GM23338 (cell line): ENCODE data around the gene CAST. TPM values are rescaled to one million over a fixed set of nuclear protein-coding genes. Genes with fewer than 3 reads are reported as not detected.

Experiments
- ATAC-seq: fragments of 200-7000 bp; cut with Tn5 transposase; 3 replicates; pipeline ENCODE4 v1.9.1; 2020
- DNase-seq: peaks from one replicate; pipeline ENCODE4 v3.0.0-alpha.2; 2015; ENCODE audit warnings: low spot score
- H2AFZ ChIP-seq: fragments of 200-600 bp; sonication (generic); 2 replicates; pipeline ENCODE4 v1.8.0; 2016; ENCODE audit warnings: antibody characterized with exemption, mild to moderate bottlenecking, moderate library complexity
- H3F3A ChIP-seq: fragments of 200-600 bp; sonication (generic); replicated peaks from 2 replicates; pipeline ENCODE4 v1.8.0; 2017; ENCODE audit warnings: antibody characterized with exemption, mixed run types, low read depth
- H3K27ac ChIP-seq: fragments of 200-600 bp; sonication (generic); 2 replicates; pipeline ENCODE4 v1.6.1; 2016; ENCODE audit warnings: low read depth
- H3K27me3 ChIP-seq: fragments of 200-600 bp; sonication (generic); 2 replicates; pipeline ENCODE4 v1.8.0; 2016; ENCODE audit warnings: mild to moderate bottlenecking, mixed run types, moderate library complexity; ENCODE audit not compliant: insufficient read depth
- H3K36me3 ChIP-seq: fragments of 200-600 bp; sonication (generic); 2 replicates; pipeline ENCODE4 v1.8.0; 2016; ENCODE audit warnings: mild to moderate bottlenecking; ENCODE audit not compliant: insufficient read depth
- H3K4me1 ChIP-seq: fragments of 200-600 bp; sonication (generic); 2 replicates; pipeline ENCODE4 v1.8.0; 2016; ENCODE audit warnings: mild to moderate bottlenecking, moderate library complexity; ENCODE audit not compliant: insufficient read depth
- H3K4me2 ChIP-seq: fragments of 200-600 bp; sonication (generic); 2 replicates; pipeline ENCODE4 v1.7.1; 2017; ENCODE audit warnings: mixed run types
- H3K4me3 ChIP-seq: fragments of 200-600 bp; sonication (generic); 2 replicates; pipeline ENCODE4 v1.6.1; 2016; ENCODE audit warnings: mixed run types
- H3K79me2 ChIP-seq: fragments of 200-600 bp; sonication (generic); replicated peaks from 2 replicates; pipeline ENCODE4 v1.8.0; 2017; ENCODE audit warnings: mild to moderate bottlenecking; ENCODE audit not compliant: insufficient read depth
- H3K9me2 ChIP-seq: fragments of 200-600 bp; sonication (generic); 2 replicates; pipeline ENCODE4 v1.8.0; 2017; ENCODE audit not compliant: insufficient read depth
- H4K20me1 ChIP-seq: fragments of 200-600 bp; sonication (generic); replicated peaks from 2 replicates; pipeline ENCODE4 v1.8.0; 2017; ENCODE audit warnings: mild to moderate bottlenecking; ENCODE audit not compliant: insufficient read depth
- H3K27ac Mint-ChIP-seq: 2 replicates; pipeline ENCODE4 v1.8.0; 2020; ENCODE audit warnings: inconsistent platforms, mild to moderate bottlenecking, moderate library complexity, mixed read lengths
- H3K27me3 Mint-ChIP-seq: 3 replicates; pipeline ENCODE4 v1.8.0; 2022; ENCODE audit warnings: low read depth, mild to moderate bottlenecking, moderate library complexity, mixed read lengths, inconsistent platforms; ENCODE audit not compliant: insufficient read depth, poor library complexity
- H3K36me3 Mint-ChIP-seq: 3 replicates; pipeline ENCODE4 v1.8.0; 2021; ENCODE audit warnings: low read depth, mild to moderate bottlenecking, inconsistent platforms, moderate library complexity, mixed read lengths
- H3K4me1 Mint-ChIP-seq: 3 replicates; pipeline ENCODE4 v1.8.0; 2020; ENCODE audit warnings: mild to moderate bottlenecking, inconsistent platforms, mixed read lengths
- H3K4me3 Mint-ChIP-seq: 3 replicates; pipeline ENCODE4 v1.8.0; 2021; ENCODE audit warnings: moderate library complexity, mild to moderate bottlenecking, inconsistent platforms, mixed read lengths
- H3K9me3 Mint-ChIP-seq: 3 replicates; pipeline ENCODE4 v1.8.0; 2020; ENCODE audit warnings: moderate library complexity, mild to moderate bottlenecking, inconsistent platforms, mixed read lengths
- CREB1 ChIP-seq: fragments of 250-450 bp; sonication (Bioruptor Pico); IDR thresholded peaks from 2 replicates; pipeline ENCODE4 v1.5.0; 2020; ENCODE audit warnings: low read depth, mild to moderate bottlenecking, moderate library complexity
- CTCF ChIP-seq, 2 experiments: fragments of 200-600 bp in 1 of 2; sonication (generic) in 1 of 2; conservative IDR thresholded peaks; 2 replicates each; pipeline versions ENCODE4 v1.5.1 to v1.6.1; 2016 to 2017; ENCODE audit warnings: antibody characterized with exemption in 2 of 2, low read depth in 2 of 2, mild to moderate bottlenecking in 2 of 2, moderate library complexity in 1 of 2
- EZH2 ChIP-seq: fragments of 200-600 bp; sonication (generic); IDR thresholded peaks from one replicate; pipeline ENCODE4 v1.8.0; 2017; ENCODE audit warnings: antibody characterized with exemption, mild to moderate bottlenecking, low read depth; ENCODE audit not compliant: unreplicated experiment
- EZH2phosphoT487 ChIP-seq: fragments of 200-600 bp; sonication (generic); IDR thresholded peaks from one replicate; pipeline ENCODE4 v1.8.1; 2018; ENCODE audit warnings: antibody characterized with exemption; ENCODE audit not compliant: unreplicated experiment
- NANOG ChIP-seq: IDR thresholded peaks from 2 replicates; pipeline ENCODE4 v1.6.1; 2016; ENCODE audit warnings: antibody characterized with exemption, borderline replicate concordance
- POLR2AphosphoS5 ChIP-seq: IDR thresholded peaks from 2 replicates; pipeline ENCODE4 v1.6.1; 2016; ENCODE audit warnings: antibody characterized with exemption, low read depth
- REST ChIP-seq: IDR thresholded peaks from one replicate; pipeline ENCODE4 v1.6.1; 2018; ENCODE audit warnings: antibody characterized with exemption; ENCODE audit not compliant: unreplicated experiment
- STAT1 ChIP-seq: IDR thresholded peaks from one replicate; pipeline ENCODE4 v1.6.1; 2016; ENCODE audit warnings: antibody characterized with exemption; ENCODE audit not compliant: unreplicated experiment
- ZNF331 ChIP-seq: fragments of 250-450 bp; sonication (Bioruptor Pico); IDR thresholded peaks from 2 replicates; pipeline ENCODE4 v1.5.0; 2020; ENCODE audit warnings: low read depth, mild to moderate bottlenecking, moderate library complexity
- polyA plus RNA-seq: library from polyadenylated mRNA; unstranded; fragments of >200 nt; fragmentation: Nextera tagmentation; extraction: Ambion mirVana; gene quantifications from 2 replicates; pipeline ENCODE4 v1.2.1, GENCODE V29; 2016
- total RNA-seq: library from RNA; depleted of rRNA; stranded (reverse); fragments of >200 nt; shearing (Covaris generic); gene quantifications from 2 replicates; pipeline ENCODE4 v1.2.3, GENCODE V29; 2014
- TF ChIP-seq, protein P1 (sequence below): fragments of 250-450 bp; sonication (Bioruptor Pico); IDR thresholded peaks from 2 replicates; pipeline ENCODE4 v1.5.0; 2020; ENCODE audit warnings: mild to moderate bottlenecking, moderate library complexity

Gene CAST
- total and polyA plus RNA-seq, 2 experiments from 2014 or later, result 37.9 to 57.7 TPM

- Histone ChIP-seq H3K4me1 (peaks cover 22% of the 10 kb centered on the region), H4K20me1 (no peaks in the 10 kb centered on the region), H3K27me3 (no peaks in the 10 kb centered on the region), H3K79me2 (no peaks in the 10 kb centered on the region), H3K36me3 (no peaks in the 10 kb centered on the region), H3K4me2 (no peak overlapping the region), H3F3A (no peaks in the 10 kb centered on the region), H3K9me2 (no peaks in the 10 kb centered on the region), H3K27ac (no peak overlapping the region), H2AFZ (no peak overlapping the region), H3K4me3 (no peak overlapping the region)
- no peak overlapping the region for H3K4me3 Mint-ChIP-seq
- peak overlapping the region; percentile 29; the same call in 1 of the 2 replicates for H3K27ac Mint-ChIP-seq
- no peak for ATAC-seq
- H3K4me1 Mint-ChIP-seq, result peaks cover 22% of the 10 kb centered on the region
- H3K27me3 Mint-ChIP-seq, result peaks cover 5% of the 10 kb centered on the region
- no peak for DNase-seq
- no peaks in the 10 kb centered on the region for H3K9me3 Mint-ChIP-seq
- peaks cover 6% of the 10 kb centered on the region; the same call in 1 of the 3 replicates for H3K36me3 Mint-ChIP-seq
- TF ChIP-seq ZNF331 (CRISPR knock-in tag), result no peak
- no peak for TF ChIP-seq CTCF (conservative IDR thresholded peaks at IDR 0.05; ENCODE audit: low read depth in 2 of 2)
- no peak for TF ChIP-seq NANOG
- TF ChIP-seq EZH2phosphoT487, result no peak
- no peak for TF ChIP-seq EZH2
- TF ChIP-seq REST, result no peak
- TF ChIP-seq CREB1 (CRISPR knock-in tag), result no peak
- no peak for TF ChIP-seq POLR2AphosphoS5
These were observed 74.8 kb downstream of the CAST start for GRCh38 chr5:96736937-96737336.

DNA sequence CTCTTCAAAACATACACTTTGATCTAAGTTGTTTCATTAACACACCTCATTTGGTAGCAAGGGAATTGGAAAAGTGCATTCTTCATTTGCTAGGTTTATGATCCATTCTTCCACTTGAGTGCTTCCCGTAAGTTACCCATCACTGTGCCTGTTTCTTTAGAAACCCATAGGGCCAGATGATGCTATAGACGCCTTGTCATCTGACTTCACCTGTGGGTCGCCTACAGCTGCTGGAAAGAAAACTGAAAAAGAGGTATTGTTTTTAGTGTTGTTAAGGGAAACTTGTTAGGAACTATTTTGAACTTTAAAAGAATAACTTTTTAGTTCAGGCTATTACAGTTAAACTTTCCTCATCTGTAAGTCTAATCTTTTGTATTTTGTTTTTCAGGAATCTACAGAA lies 78.9 kb downstream of the CAST start:
- H3K27ac Mint-ChIP-seq, result no peak overlapping the region
- H3K4me3 Mint-ChIP-seq, result no peak overlapping the region
- no peaks in the 10 kb centered on the region for H3K9me3 Mint-ChIP-seq
- no peaks in the 10 kb centered on the region for H3F3A ChIP-seq
- no peak overlapping the region for H3K4me2 ChIP-seq
- no peak overlapping the region for H3K27ac ChIP-seq
- no peaks in the 10 kb centered on the region for H3K27me3 Mint-ChIP-seq
- H3K79me2 ChIP-seq, result no peaks in the 10 kb centered on the region
- no peaks in the 10 kb centered on the region for H3K36me3 ChIP-seq
- H3K4me3 ChIP-seq, result no peak overlapping the region
- ATAC-seq (no peak), DNase-seq (no peak)
- H3K4me1 Mint-ChIP-seq, result peaks cover 11% of the 10 kb centered on the region
- no peaks in the 10 kb centered on the region for H3K27me3 ChIP-seq
- no peaks in the 10 kb centered on the region for H4K20me1 ChIP-seq
- peaks cover 19% of the 10 kb centered on the region for H3K4me1 ChIP-seq
- no peaks in the 10 kb centered on the region for H3K9me2 ChIP-seq
- H2AFZ ChIP-seq, result no peak overlapping the region
- H3K36me3 Mint-ChIP-seq, result peaks cover 15% of the 10 kb centered on the region; the same call in 2 of the 3 replicates
- TF ChIP-seq STAT1 (no peak), POLR2AphosphoS5 (no peak)
- TF ChIP-seq, protein P1, sequence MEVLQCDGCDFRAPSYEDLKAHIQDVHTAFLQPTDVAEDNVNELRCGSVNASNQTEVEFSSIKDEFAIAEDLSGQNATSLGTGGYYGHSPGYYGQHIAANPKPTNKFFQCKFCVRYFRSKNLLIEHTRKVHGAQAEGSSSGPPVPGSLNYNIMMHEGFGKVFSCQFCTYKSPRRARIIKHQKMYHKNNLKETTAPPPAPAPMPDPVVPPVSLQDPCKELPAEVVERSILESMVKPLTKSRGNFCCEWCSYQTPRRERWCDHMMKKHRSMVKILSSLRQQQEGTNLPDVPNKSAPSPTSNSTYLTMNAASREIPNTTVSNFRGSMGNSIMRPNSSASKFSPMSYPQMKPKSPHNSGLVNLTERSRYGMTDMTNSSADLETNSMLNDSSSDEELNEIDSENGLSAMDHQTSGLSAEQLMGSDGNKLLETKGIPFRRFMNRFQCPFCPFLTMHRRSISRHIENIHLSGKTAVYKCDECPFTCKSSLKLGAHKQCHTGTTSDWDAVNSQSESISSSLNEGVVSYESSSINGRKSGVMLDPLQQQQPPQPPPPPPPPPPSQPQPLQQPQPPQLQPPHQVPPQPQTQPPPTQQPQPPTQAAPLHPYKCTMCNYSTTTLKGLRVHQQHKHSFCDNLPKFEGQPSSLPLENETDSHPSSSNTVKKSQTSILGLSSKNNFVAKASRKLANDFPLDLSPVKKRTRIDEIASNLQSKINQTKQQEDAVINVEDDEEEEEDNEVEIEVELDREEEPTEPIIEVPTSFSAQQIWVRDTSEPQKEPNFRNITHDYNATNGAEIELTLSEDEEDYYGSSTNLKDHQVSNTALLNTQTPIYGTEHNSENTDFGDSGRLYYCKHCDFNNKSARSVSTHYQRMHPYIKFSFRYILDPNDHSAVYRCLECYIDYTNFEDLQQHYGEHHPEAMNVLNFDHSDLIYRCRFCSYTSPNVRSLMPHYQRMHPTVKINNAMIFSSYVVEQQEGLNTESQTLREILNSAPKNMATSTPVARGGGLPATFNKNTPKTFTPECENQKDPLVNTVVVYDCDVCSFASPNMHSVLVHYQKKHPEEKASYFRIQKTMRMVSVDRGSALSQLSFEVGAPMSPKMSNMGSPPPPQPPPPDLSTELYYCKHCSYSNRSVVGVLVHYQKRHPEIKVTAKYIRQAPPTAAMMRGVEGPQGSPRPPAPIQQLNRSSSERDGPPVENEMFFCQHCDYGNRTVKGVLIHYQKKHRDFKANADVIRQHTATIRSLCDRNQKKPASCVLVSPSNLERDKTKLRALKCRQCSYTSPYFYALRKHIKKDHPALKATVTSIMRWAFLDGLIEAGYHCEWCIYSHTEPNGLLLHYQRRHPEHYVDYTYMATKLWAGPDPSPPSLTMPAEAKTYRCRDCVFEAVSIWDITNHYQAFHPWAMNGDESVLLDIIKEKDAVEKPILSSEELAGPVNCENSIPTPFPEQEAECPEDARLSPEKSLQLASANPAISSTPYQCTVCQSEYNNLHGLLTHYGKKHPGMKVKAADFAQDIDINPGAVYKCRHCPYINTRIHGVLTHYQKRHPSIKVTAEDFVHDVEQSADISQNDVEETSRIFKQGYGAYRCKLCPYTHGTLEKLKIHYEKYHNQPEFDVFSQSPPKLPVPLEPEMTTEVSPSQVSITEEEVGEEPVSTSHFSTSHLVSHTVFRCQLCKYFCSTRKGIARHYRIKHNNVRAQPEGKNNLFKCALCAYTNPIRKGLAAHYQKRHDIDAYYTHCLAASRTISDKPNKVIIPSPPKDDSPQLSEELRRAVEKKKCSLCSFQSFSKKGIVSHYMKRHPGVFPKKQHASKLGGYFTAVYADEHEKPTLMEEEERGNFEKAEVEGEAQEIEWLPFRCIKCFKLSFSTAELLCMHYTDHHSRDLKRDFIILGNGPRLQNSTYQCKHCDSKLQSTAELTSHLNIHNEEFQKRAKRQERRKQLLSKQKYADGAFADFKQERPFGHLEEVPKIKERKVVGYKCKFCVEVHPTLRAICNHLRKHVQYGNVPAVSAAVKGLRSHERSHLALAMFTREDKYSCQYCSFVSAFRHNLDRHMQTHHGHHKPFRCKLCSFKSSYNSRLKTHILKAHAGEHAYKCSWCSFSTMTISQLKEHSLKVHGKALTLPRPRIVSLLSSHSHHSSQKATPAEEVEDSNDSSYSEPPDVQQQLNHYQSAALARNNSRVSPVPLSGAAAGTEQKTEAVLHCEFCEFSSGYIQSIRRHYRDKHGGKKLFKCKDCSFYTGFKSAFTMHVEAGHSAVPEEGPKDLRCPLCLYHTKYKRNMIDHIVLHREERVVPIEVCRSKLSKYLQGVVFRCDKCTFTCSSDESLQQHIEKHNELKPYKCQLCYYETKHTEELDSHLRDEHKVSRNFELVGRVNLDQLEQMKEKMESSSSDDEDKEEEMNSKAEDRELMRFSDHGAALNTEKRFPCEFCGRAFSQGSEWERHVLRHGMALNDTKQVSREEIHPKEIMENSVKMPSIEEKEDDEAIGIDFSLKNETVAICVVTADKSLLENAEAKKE (CRISPR knock-in tag), result no peak
